Transverse colon (tissue), 4 donors: ENCODE results near the gene VTN. TPM values are rescaled to one million over a fixed set of nuclear protein-coding genes. Genes with fewer than 3 reads are reported as not detected.

Experiments
- DNase-seq: peaks from one replicate; pipeline ENCODE4 v3.0.0-alpha.2; 2019
- H3K27ac ChIP-seq, 4 donors: fragments of 200-600 bp; sonication (generic); 2 replicates each; pipeline ENCODE4 v1.5.1; 2016 to 2018; ENCODE audit warnings: inconsistent platforms in 4 of 4
- H3K27me3 ChIP-seq: fragments of 200-600 bp; sonication (generic); 2 replicates; pipeline ENCODE4 v1.5.1; 2017; ENCODE audit warnings: inconsistent platforms
- H3K36me3 ChIP-seq, 4 donors: fragments of 200-600 bp; sonication (generic); 2 replicates each; pipeline ENCODE4 v1.5.1; 2017 to 2019; ENCODE audit warnings: inconsistent platforms in 4 of 4
- H3K4me1 ChIP-seq, 4 donors: fragments of 200-600 bp; sonication (generic); 2 replicates each; pipeline ENCODE4 v1.5.1; 2017 to 2020; ENCODE audit warnings: inconsistent platforms in 4 of 4
- H3K4me3 ChIP-seq, 4 donors: fragments of 200-600 bp; sonication (generic); 1 replicate in 1 of 4; 2 replicates in 3 of 4; pipeline versions ENCODE4 v1.5.1 to v1.6.1; 2017 to 2019; ENCODE audit warnings: inconsistent platforms in 4 of 4
- H3K9me3 ChIP-seq, 2 donors: fragments of 200-600 bp; sonication (generic); 2 replicates each; pipeline ENCODE4 v1.5.1; 2017 to 2019; ENCODE audit warnings: inconsistent platforms in 2 of 2
- CTCF ChIP-seq, 5 experiments: fragments of 200-600 bp in 3 of 5; fragments of 450-650 bp in 2 of 5; sonication (generic) in 3 of 5; IDR thresholded peaks; 1 replicate in 2 of 5; 2 replicates in 3 of 5; pipeline ENCODE4 v1.5.1; 2016 to 2017; ENCODE audit warnings: antibody characterized with exemption in 5 of 5, inconsistent platforms in 3 of 5, mild to moderate bottlenecking in 2 of 5, moderate library complexity in 1 of 5
- EP300 ChIP-seq: sonication (generic); formaldehyde crosslinking; IDR thresholded peaks from one replicate; pipeline ENCODE4 v1.6.1; 2017; ENCODE audit warnings: antibody characterized with exemption, low read depth
- POLR2A ChIP-seq: fragments of 450-650 bp; IDR thresholded peaks from one replicate; pipeline ENCODE4 v1.6.1; 2016; ENCODE audit warnings: antibody characterized with exemption, mild to moderate bottlenecking, moderate library complexity
- POLR2AphosphoS5 ChIP-seq, 3 donors: sonication (generic); formaldehyde crosslinking; IDR thresholded peaks; one replicate each; pipeline ENCODE4 v1.6.1; 2016; ENCODE audit warnings: antibody characterized with exemption in 3 of 3
- WGBS, 2 donors: methylation state at CpG; one replicate each; pipeline ENCODE4 v1.1.5; 2018; ENCODE audit warnings: low coverage in 1 of 2; 5-methylcytosine and 5-hydroxymethylcytosine counted together
- in situ Hi-C, 4 donors: fragments of 200-750 bp; cut with MboI; loops; one replicate each; pipeline versions ENCODE4 v1.15.0 to v1.15.1; 2017; ENCODE audit warnings: low sequenced_read_pairs in 3 of 4, low pct_ligation_motif_present in 1 of 4, low pct_unique_long_range_greater_than_20kb in 1 of 4
- intact Hi-C: fragments of 100-400 bp; cut with DNase I; formaldehyde crosslinking; loops from one replicate; pipeline ENCODE4 v1.15.1; 2023; ENCODE audit warnings: low total_unique reads
- total RNA-seq, 4 donors: library from RNA; depleted of rRNA; stranded (reverse); fragments of >200 nt; gene quantifications; one replicate each; pipeline ENCODE4 v1.1.0, GENCODE V29; 2016

VTN gene
- total RNA-seq, 4 donors from 2014 or later, result not detected

GRCh38 chr17:28405632-28406472, 35.7 kb upstream of the VTN start, which contains the start of gene SLC46A1:
Gene SLC46A1 (minus strand): TSS chr17:28406212. CDS start chr17:28406114, 98 bp downstream.
- intact Hi-C loops (no loop called here), in situ Hi-C loops (no loop called here)
- Histone ChIP-seq H3K9me3 (no peaks in the 10 kb centered on the region), H3K27me3 (no peaks in the 10 kb centered on the region), H3K4me1 (peaks cover 3 to 26% (median 22%) of the 10 kb centered on the region in 4 donors), H3K27ac (peak within 1 kb of the TSS; percentile 35 to 77 (median 64)), H3K36me3 (no peaks in the 10 kb centered on the region), H3K4me3 (peak within 1 kb of the TSS; percentile 57 to 88 (median 74))
- TF ChIP-seq CTCF (IDR thresholded peaks at IDR 0.05), result no peak
- no peak for TF ChIP-seq EP300
- TF ChIP-seq POLR2AphosphoS5 (IDR thresholded peaks at IDR 0.05), result no peak
- TF ChIP-seq POLR2A, result no peak
- 0 to 1% methylated on average over 6 to 35 of the region's 70 CpGs for WGBS, 2 donors
- peak; percentile 73 for DNase-seq

- peak overlapping the region in 3 of 4 donors; percentile 63 to 77 (median 65) for H3K27ac ChIP-seq
- peak overlapping the region in 3 of 4 donors; percentile 57 to 75 (median 73) for H3K4me3 ChIP-seq
- H3K4me1 ChIP-seq, result peaks cover 3 to 26% (median 22%) of the 10 kb centered on the region in 4 donors
- no peak for DNase-seq
- in situ Hi-C loops, result no loop called here
- no peaks in the 10 kb centered on the region for H3K9me3 ChIP-seq
- TF ChIP-seq POLR2AphosphoS5 (IDR thresholded peaks at IDR 0.05), result no peak
- TF ChIP-seq CTCF (IDR thresholded peaks at IDR 0.05), result no peak
- TF ChIP-seq EP300, result no peak
- no peak for TF ChIP-seq POLR2A
- intact Hi-C loops, result no loop called here
- H3K27me3 ChIP-seq, result no peaks in the 10 kb centered on the region
- WGBS, 2 donors, result 54% methylated on average over 26 of the region's 33 CpGs; no CpG with 5 or more reads in 1 of the 2 donors
- H3K36me3 ChIP-seq, result no peaks in the 10 kb centered on the region
These were observed 34.9 kb upstream of the VTN start for GRCh38 chr17:28404812-28405570.

- TF ChIP-seq EP300, result no peak
- TF ChIP-seq POLR2A, result no peak
- no peak for TF ChIP-seq CTCF (IDR thresholded peaks at IDR 0.05)
- no peak for TF ChIP-seq POLR2AphosphoS5 (IDR thresholded peaks at IDR 0.05)
- 93 to 100% methylated on average over 1 to 5 of the region's 5 CpGs for WGBS, 2 donors
- in situ Hi-C loops, result no loop called here
- no peak for DNase-seq
- H3K9me3 ChIP-seq, result no peaks in the 10 kb centered on the region
- no peak overlapping the region for H3K4me3 ChIP-seq
- intact Hi-C loops, result no loop called here
- H3K27ac ChIP-seq, result no peak overlapping the region
- no peaks in the 10 kb centered on the region for H3K36me3 ChIP-seq
- no peaks in the 10 kb centered on the region for H3K27me3 ChIP-seq
- peaks cover 3 to 26% (median 22%) of the 10 kb centered on the region in 4 donors for H3K4me1 ChIP-seq
These were observed 34.3 kb upstream of the VTN start for GRCh38 chr17:28404461-28404811.

- in situ Hi-C loops, result no loop called here
- WGBS, 2 donors, result 90 to 91% methylated on average over 2 of the region's 2 CpGs
- TF ChIP-seq EP300, result no peak
- no peak for TF ChIP-seq CTCF (IDR thresholded peaks at IDR 0.05)
- no peak for TF ChIP-seq POLR2AphosphoS5 (IDR thresholded peaks at IDR 0.05)
- H3K36me3 ChIP-seq, result no peaks in the 10 kb centered on the region
- H3K4me1 ChIP-seq, result peaks cover 3 to 26% (median 22%) of the 10 kb centered on the region in 4 donors
- H3K4me3 ChIP-seq, result no peak overlapping the region
- H3K27me3 ChIP-seq, result no peaks in the 10 kb centered on the region
- no peak for DNase-seq
- H3K27ac ChIP-seq, result peak overlapping the region in 1 of 4 donors; percentile 2
- intact Hi-C loops, result no loop called here
- no peaks in the 10 kb centered on the region for H3K9me3 ChIP-seq
These were observed 33.9 kb upstream of the VTN start for GRCh38 chr17:28404007-28404406.
